Hematopoietic multipotent progenitor cell (in vitro differentiated cells): Measurements from ENCODE around the gene UBL3. TPM values are rescaled to one million over a fixed set of nuclear protein-coding genes. Genes with fewer than 3 reads are reported as not detected.

ENCODE experiments used
- DNase-seq, 3 donors: peaks; one replicate each; pipeline ENCODE4 v3.0.0-alpha.2; 2011 to 2015; ENCODE audit warnings: low read depth in 2 of 3, low spot score in 2 of 3
- total RNA-seq: library from RNA; depleted of rRNA; stranded (reverse); fragments of >200 nt; gene quantifications from one replicate; pipeline ENCODE4 v1.2.3, GENCODE V29; 2012

UBL3 gene, protein sequence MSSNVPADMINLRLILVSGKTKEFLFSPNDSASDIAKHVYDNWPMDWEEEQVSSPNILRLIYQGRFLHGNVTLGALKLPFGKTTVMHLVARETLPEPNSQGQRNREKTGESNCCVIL
- total RNA-seq = 10.8 TPM

DNA sequence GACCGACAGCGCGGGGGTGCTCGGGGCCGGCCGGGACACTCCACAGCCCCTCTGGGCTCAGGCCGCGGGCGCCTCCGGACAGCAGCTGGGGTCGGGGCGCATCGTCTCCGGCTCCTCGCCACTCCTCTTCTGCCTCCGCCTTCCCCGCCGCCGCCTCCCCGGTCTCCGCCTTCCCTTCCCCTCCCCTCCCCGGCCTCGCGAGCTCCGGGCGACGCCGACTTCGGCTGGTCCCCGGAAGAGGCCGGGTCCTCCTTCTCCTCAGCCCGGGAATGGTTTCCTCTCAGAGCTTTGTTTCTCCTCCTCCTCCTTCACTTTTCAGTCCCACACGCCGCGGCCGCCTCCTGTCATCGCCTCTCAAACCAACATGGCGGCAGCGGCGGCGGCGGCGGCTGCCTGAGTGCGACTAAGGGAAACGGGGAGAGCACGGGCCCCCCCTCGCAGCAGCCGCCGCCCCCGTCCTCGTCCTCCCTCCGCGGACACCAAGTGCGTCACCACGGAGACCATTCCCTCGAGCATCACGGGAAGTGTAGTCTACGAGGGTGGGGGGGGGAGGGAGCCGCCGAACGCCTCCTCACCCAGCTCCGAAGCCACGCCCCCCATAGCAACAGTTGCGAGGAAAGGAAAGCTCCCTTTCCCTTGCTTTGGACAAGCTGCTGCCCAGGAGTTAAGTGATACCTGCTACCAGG lies at the start of gene UBL3:
TSS of gene UBL3 (minus strand) at position 405 of the 686 bp plus-strand sequence. CDS start 1,079 bp downstream, outside the sequence.
- DNase-seq = peak; percentile 91 to 97 (median 96)

DNA sequence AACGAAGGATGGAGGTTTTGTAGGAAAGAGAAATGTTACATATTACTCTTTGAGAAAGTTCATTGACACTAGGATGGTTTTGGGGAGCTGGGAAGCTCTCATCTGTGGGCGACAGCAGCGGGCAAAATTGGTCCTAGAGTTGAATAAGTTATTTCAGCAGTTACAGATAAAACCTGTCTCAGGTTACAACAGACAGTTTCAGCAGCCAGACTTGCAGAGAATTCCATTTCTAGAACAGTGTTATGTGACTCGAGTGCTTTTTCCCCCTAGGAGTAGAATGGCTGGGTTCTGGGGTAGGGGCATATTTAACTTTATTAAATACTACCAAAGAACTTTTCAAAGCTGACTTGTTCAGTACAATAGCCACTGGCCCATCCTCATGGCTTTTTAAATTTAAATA lies 46.7 kb upstream of the UBL3 start:
- DNase-seq = no peak

DNA sequence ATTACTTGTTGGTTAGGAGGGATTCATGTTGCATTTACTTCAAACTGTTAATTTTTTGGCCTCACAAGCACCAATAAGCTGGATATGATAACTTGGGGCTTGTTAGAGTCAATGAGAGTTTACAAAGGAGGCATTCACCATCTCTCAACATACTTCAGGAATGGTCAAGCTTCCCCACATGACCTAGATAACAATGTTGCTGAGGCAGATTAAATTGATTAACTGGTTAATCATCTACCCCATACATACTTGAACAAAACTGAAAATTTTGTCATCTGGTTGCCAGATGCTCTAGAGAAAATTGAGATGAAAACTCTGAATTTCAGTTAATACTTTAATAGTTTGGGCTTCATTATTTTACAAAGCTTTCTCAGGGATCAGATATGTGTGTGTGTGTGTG lies 43.0 kb upstream of the UBL3 start:
- no peak for DNase-seq

DNA sequence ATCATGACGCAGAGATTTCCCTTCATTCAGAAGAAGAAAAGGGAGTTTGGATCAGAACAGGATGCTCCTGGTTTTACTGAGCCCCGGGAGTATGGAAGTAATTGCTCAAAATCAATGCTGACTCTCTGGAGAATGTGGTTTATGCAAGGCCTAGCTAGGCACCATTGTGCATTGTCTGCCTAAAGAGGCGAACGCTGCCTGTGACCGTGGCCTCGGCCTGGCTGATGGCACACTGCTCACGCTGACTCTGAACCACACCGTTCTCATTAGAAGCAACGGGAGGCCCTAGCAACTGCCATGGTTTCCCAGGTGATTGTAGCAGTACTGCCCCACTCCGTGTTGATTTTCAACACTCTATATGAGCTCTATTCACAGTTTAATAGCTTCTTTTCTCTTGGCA lies 41.7 kb upstream of the UBL3 start:
- no peak for DNase-seq

DNA sequence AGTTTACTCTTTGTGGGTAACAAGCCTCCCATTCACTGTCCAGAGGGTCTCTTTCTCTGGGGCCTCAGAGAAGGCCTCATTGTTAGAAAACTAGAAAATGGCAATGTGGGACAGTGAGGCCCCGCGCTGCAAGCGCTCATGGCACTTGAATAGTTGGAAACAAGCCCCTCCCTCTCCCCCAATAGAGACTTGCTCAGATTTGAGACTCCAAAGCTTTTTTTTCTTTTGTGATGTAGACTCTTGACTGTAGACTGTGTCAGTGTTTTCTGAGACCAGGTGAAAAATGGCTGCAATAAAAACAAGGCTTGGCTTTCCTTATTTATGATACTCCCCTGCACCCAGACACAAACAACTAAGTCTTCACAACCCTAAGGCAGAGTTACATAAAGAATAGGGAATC lies 38.7 kb upstream of the UBL3 start:
- DNase-seq = no peak

DNA sequence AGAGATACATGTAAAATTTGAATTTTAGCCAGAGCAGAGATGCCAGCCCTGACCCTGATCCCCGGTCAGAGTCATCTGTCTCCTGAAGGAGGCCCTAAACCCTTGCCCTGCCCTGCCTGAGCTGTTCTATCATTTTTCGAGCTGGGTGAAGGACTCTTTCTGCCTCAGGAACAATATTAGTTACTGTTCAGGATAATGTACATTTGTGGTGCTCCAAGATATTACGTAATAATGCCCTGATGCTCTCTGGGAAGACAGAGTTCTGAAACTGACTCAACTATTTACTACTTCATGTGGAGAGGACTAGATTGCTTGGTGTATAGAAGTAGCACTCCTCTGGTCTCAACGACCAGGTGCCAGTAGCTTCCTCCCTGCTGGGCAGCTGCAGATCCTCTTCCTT lies 37.9 kb upstream of the UBL3 start:
- no peak for DNase-seq

- no peak for DNase-seq
Measured at GRCh38 chr13:29887686-29888085, 37.3 kb upstream of the UBL3 start.

DNA sequence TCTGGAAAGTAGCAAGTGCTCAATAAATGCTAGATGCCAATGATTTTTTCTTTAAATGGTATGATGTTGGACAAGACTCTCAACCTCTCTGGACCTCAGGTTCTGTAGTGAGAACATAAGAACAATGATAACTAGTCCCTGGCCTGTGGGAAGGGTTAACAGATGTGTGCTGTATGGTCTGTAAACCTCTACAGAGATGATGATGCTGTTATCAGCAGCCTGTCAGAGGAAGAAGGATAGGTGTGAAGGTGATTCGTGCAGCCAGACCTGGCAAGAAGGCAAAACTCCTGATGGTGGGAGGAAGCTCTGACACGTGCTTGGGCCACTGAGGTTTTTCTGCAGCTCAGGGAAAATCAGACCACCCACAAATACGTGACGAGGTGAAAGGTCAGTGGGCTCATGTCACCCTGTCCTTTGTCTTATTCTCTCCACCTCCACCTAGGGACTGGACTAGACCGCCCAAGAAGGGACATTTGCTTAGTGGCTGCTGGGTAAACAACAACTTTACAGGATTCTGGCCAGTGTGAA lies 36.7 kb upstream of the UBL3 start:
- no peak for DNase-seq

GRCh38 chr13:29886446-29886845 lies 36.0 kb upstream of the UBL3 start:
- DNase-seq = no peak

GRCh38 chr13:29885989-29886388 lies 35.6 kb upstream of the UBL3 start:
- DNase-seq = no peak

- DNase-seq = no peak
Measured at GRCh38 chr13:29884671-29885430, 34.4 kb upstream of the UBL3 start.

GRCh38 chr13:29883941-29884518 lies 33.6 kb upstream of the UBL3 start:
- DNase-seq = no peak

DNA sequence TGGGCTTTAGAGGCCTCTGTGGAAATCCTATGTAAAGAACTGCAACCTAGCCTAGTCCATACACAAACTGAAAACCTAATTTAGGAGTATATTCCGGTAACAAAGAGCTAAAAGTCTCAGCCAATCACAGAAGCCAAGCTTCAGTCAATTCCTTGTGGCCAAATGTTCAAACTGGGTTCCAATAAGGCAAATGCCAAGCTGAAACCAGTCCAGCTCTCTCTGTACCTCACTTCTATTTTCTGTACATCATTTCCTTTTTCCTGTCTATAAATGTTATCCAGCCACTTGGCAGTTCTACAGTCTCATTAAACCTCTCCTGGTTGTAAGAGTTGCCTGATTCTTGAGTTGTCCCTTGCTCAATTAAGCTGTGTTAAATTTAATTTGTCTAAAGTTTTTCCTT lies 31.7 kb upstream of the UBL3 start:
- DNase-seq = no peak

- DNase-seq = no peak
Measured at GRCh38 chr13:29878101-29878500, 27.7 kb upstream of the UBL3 start.

DNA sequence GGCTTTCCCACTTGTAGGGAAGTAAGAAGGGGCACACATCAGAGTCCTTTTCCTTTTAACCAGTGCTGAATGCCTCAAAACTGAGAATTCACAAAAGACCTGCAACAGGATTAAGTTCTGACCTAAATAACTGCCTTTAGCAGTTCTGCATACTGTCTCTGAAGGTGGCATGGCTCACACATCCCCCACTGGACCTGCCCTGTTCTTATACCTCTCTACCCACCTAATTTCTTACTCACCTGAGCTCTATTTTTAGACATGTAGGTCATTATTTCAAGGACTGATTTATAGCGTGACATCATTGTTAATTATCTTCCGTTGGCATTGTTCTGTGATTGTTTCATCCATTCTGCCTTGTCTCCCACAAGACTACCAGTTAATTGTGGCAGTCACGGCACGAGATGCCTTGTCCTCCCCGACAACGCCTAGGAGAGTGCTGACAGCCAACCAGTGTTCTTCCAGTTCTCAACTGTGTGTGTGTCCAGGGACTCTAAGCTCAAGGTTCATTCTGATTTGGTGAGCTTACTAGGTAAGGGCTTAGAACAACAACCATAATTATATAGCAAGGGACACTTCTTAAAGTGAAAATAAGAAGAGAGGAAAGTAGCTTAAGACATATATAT lies 27.1 kb upstream of the UBL3 start:
- DNase-seq = no peak

GRCh38 chr13:29875646-29876045 lies 25.2 kb upstream of the UBL3 start:
- DNase-seq = no peak

- DNase-seq = no peak
Measured at GRCh38 chr13:29868581-29868980, 18.2 kb upstream of the UBL3 start.

- no peak for DNase-seq
Measured at GRCh38 chr13:29865934-29866333, 15.5 kb upstream of the UBL3 start.

DNA sequence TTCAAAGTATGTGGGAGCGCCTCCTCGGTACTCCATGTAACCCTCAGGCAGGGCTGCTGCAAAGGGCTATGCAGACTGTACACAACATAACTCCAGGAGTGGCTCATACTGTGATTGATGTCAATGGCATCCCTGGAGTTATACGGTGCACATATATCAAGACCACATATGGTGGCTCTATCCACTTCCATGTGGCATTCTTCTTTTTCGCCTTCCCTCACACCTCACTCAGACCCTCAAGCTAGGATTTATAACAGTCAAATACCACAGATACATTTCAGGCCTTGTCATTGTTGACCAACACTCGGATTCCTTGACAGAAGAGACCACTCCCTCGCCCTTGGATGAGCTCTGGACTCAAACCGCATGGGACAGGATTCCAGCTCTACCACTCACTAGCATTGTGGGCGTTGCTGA lies 11.3 kb upstream of the UBL3 start:
- no peak for DNase-seq

- DNase-seq = no peak
Measured at GRCh38 chr13:29859971-29860370, 9.6 kb upstream of the UBL3 start.

- DNase-seq = no peak
Measured at GRCh38 chr13:29858667-29859066, 8.2 kb upstream of the UBL3 start.
